DOHH2 (cell line): ENCODE data around the gene CELF5.

ENCODE experiments used
- H3F3A ChIP-seq: fragments of 200-600 bp; sonication (generic), shearing (Covaris generic); 2 replicates; pipeline ENCODE4 v1.6.0; 2016; ENCODE audit warnings: antibody characterized with exemption, mild to moderate bottlenecking; ENCODE audit not compliant: control insufficient read depth, insufficient read depth
- H3K27ac ChIP-seq: fragments of 200-600 bp; sonication (generic); 2 replicates; pipeline ENCODE4 v1.5.1; 2014; ENCODE audit warnings: low read depth, mild to moderate bottlenecking, low read length, moderate library complexity
- H3K27me3 ChIP-seq: fragments of 200-600 bp; sonication (generic); 2 replicates; pipeline ENCODE4 v1.6.1; 2014; ENCODE audit warnings: mild to moderate bottlenecking, low read length, mixed read lengths; ENCODE audit not compliant: control insufficient read depth
- H3K36me3 ChIP-seq: fragments of 200-600 bp; sonication (generic); 2 replicates; pipeline ENCODE4 v1.6.1; 2014; ENCODE audit warnings: mild to moderate bottlenecking, low read length, moderate library complexity, mixed read lengths; ENCODE audit not compliant: control insufficient read depth
- H3K4me1 ChIP-seq: fragments of 200-600 bp; sonication (generic); 2 replicates; pipeline ENCODE4 v1.6.1; 2014; ENCODE audit warnings: mild to moderate bottlenecking, low read length, mixed read lengths; ENCODE audit not compliant: control insufficient read depth
- H3K4me2 ChIP-seq: fragments of 200-600 bp; sonication (generic); 2 replicates; pipeline ENCODE4 v1.6.0; 2014; ENCODE audit warnings: mild to moderate bottlenecking, low read length, moderate library complexity
- H3K4me3 ChIP-seq: fragments of 200-600 bp; sonication (generic); 2 replicates; pipeline ENCODE4 v1.5.1; 2014; ENCODE audit warnings: mild to moderate bottlenecking, low read length, mixed read lengths
- H3K79me2 ChIP-seq: fragments of 200-600 bp; sonication (generic); 2 replicates; pipeline ENCODE4 v1.6.1; 2014; ENCODE audit warnings: mild to moderate bottlenecking, low read length, mixed read lengths; ENCODE audit not compliant: control insufficient read depth
- H3K9me2 ChIP-seq: fragments of 200-600 bp; sonication (generic); replicated peaks from 2 replicates; pipeline ENCODE4 v1.6.1; 2014; ENCODE audit warnings: mild to moderate bottlenecking, low read length, mixed read lengths; ENCODE audit not compliant: control insufficient read depth
- H3K9me3 ChIP-seq: fragments of 200-600 bp; sonication (generic); 2 replicates; pipeline ENCODE4 v1.6.1; 2014; ENCODE audit warnings: antibody characterized with exemption, low read length, mixed read lengths; ENCODE audit not compliant: control insufficient read depth, insufficient read depth
- H4K20me1 ChIP-seq: fragments of 200-600 bp; sonication (generic); 2 replicates; pipeline ENCODE4 v1.6.0; 2014; ENCODE audit warnings: low read depth, mild to moderate bottlenecking, antibody characterized with exemption, low read length, moderate library complexity; ENCODE audit not compliant: control insufficient read depth, insufficient read depth
- EZH2phosphoT487 ChIP-seq: fragments of 200-600 bp; sonication (generic); IDR thresholded peaks from 2 replicates; pipeline ENCODE4 v1.6.1; 2017; ENCODE audit warnings: borderline replicate concordance, mild to moderate bottlenecking, antibody characterized with exemption, low read length, moderate library complexity, mixed read lengths
- TF ChIP-seq, protein P1 (sequence below): fragments of 200-600 bp; sonication (generic); IDR thresholded peaks from one replicate; pipeline ENCODE4 v1.5.1; 2014; ENCODE audit warnings: antibody characterized with exemption, mild to moderate bottlenecking, low read depth, low read length; ENCODE audit not compliant: poor library complexity, severe bottlenecking

Gene CELF5

DNA sequence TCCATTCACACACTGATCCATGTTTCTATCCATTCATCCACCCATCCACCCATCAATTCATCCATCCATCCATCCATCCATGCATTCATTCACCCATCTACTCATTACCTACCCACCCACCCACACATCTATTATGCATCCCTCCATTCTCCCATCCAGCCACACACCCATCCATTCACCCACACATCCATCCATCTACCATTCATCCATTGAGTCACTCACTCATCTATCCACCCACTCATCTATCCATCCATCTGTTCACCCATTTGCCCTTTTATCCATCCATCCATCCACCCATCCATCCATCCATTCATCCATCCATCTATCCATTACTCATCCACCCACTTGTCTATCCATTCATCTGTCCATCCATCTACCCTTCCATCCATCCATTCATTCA, 30.1 kb downstream of the CELF5 start:
- Histone ChIP-seq H3K9me2 (no peaks in the 10 kb centered on the region), H3K4me1 (no peaks in the 10 kb centered on the region), H3K27me3 (no peaks in the 10 kb centered on the region), H3K9me3 (peaks cover 4% of the 10 kb centered on the region; the same call in 1 of the 2 replicates), H3K79me2 (no peaks in the 10 kb centered on the region), H3K4me2 (no peak overlapping the region), H3F3A (no peaks in the 10 kb centered on the region), H3K27ac (no peak overlapping the region), H3K4me3 (no peak overlapping the region), H3K36me3 (no peaks in the 10 kb centered on the region), H4K20me1 (no peaks in the 10 kb centered on the region)
- no peak for TF ChIP-seq EZH2phosphoT487
- TF ChIP-seq, protein P1, sequence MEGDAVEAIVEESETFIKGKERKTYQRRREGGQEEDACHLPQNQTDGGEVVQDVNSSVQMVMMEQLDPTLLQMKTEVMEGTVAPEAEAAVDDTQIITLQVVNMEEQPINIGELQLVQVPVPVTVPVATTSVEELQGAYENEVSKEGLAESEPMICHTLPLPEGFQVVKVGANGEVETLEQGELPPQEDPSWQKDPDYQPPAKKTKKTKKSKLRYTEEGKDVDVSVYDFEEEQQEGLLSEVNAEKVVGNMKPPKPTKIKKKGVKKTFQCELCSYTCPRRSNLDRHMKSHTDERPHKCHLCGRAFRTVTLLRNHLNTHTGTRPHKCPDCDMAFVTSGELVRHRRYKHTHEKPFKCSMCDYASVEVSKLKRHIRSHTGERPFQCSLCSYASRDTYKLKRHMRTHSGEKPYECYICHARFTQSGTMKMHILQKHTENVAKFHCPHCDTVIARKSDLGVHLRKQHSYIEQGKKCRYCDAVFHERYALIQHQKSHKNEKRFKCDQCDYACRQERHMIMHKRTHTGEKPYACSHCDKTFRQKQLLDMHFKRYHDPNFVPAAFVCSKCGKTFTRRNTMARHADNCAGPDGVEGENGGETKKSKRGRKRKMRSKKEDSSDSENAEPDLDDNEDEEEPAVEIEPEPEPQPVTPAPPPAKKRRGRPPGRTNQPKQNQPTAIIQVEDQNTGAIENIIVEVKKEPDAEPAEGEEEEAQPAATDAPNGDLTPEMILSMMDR = no peak

DNA sequence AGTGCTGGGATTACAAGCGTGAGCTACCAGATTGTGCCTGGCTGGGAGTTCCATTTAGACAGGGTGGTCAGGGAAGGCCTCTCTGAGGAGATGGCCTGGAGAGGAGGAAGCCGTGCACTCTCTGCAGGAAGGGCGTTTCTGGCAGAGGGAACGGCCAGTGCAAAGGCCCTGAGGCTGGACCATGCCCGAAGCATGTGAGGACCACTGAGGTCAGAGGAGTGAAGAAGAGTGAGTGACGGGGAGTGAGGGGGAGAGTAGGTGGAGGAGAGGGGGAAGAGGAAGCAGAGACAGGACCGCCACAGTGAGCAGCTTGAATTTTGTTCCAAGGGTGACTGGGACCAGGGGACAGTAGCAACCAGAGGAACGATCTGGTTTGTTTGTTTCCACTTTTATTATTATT, 32.6 kb downstream of the CELF5 start:
- H3K27ac ChIP-seq = no peak overlapping the region
- no peaks in the 10 kb centered on the region for H3K27me3 ChIP-seq
- no peaks in the 10 kb centered on the region for H3K4me1 ChIP-seq
- H3K36me3 ChIP-seq = no peaks in the 10 kb centered on the region
- no peaks in the 10 kb centered on the region for H3K9me2 ChIP-seq
- TF ChIP-seq, protein P1 = no peak
- TF ChIP-seq EZH2phosphoT487 = no peak
- no peaks in the 10 kb centered on the region for H3F3A ChIP-seq
- no peak overlapping the region for H3K4me3 ChIP-seq
- H4K20me1 ChIP-seq = no peaks in the 10 kb centered on the region
- no peak overlapping the region for H3K4me2 ChIP-seq
- peaks cover 4% of the 10 kb centered on the region; the same call in 1 of the 2 replicates for H3K9me3 ChIP-seq
- H3K79me2 ChIP-seq = no peaks in the 10 kb centered on the region

DNA sequence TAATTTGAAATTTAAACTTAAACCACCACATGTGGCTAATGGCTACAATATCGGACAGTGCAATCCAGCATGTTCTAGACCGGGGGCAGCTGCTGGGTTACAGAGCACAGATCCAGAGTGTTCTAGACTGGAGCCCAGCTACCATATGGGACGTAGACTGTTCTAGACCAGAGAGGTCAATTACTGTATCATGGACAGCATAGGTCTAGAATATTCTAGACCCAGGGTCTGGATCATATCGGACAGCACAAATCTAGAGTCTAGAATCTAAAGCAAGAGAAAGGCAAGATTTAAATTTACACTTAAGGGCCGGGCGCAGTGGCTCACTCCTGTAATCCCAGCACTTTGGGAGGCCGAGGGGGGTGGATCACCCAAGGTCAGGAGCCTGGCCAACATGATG, 37.9 kb downstream of the CELF5 start:
- H3K4me3 ChIP-seq = no peak overlapping the region
- no peaks in the 10 kb centered on the region for H3K79me2 ChIP-seq
- no peaks in the 10 kb centered on the region for H3K36me3 ChIP-seq
- H3K4me1 ChIP-seq = no peaks in the 10 kb centered on the region
- no peaks in the 10 kb centered on the region for H3K27me3 ChIP-seq
- no peaks in the 10 kb centered on the region for H3K9me3 ChIP-seq
- no peaks in the 10 kb centered on the region for H3K9me2 ChIP-seq
- H3F3A ChIP-seq = no peaks in the 10 kb centered on the region
- no peak overlapping the region for H3K27ac ChIP-seq
- H3K4me2 ChIP-seq = no peak overlapping the region
- no peak for TF ChIP-seq EZH2phosphoT487
- TF ChIP-seq, protein P1 = no peak
- no peaks in the 10 kb centered on the region for H4K20me1 ChIP-seq

DNA sequence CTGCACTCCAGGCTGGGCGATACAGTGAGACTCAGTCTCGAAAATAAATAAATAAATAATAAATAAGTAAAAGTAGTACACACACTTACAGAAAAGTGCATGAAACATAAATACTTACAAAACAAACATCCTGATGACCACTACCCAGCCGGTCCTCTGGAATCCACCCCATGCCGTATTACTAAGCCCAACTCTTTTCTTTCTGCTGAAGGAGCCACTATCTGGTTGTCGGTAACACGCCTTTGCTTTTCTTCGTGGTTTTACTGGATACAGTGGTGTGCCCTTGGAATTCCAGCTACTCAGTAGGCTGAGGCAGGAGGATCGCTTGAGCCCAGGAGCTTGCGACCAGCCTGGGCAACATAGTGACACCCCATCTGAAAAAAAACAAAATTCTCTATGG, 39.4 kb downstream of the CELF5 start:
- H3K9me3 ChIP-seq = no peaks in the 10 kb centered on the region
- H3K4me3 ChIP-seq = no peak overlapping the region
- H4K20me1 ChIP-seq = no peaks in the 10 kb centered on the region
- no peaks in the 10 kb centered on the region for H3K27me3 ChIP-seq
- no peaks in the 10 kb centered on the region for H3K79me2 ChIP-seq
- H3K9me2 ChIP-seq = no peaks in the 10 kb centered on the region
- no peak overlapping the region for H3K4me2 ChIP-seq
- TF ChIP-seq EZH2phosphoT487 = no peak
- TF ChIP-seq, protein P1 = no peak
- no peaks in the 10 kb centered on the region for H3K4me1 ChIP-seq
- no peaks in the 10 kb centered on the region for H3K36me3 ChIP-seq
- H3F3A ChIP-seq = no peaks in the 10 kb centered on the region
- no peak overlapping the region for H3K27ac ChIP-seq
